ENCODE results near the gene SDK2. TPM values are rescaled to one million over a fixed set of nuclear protein-coding genes. Genes with fewer than 3 reads are reported as not detected.

Gene SDK2
- total RNA-seq, 3 donors from 2014 or later (not counting 1 experiment from before 2014, with no cell fraction given) = 0.41 to 0.90 (median 0.49) TPM

DNA sequence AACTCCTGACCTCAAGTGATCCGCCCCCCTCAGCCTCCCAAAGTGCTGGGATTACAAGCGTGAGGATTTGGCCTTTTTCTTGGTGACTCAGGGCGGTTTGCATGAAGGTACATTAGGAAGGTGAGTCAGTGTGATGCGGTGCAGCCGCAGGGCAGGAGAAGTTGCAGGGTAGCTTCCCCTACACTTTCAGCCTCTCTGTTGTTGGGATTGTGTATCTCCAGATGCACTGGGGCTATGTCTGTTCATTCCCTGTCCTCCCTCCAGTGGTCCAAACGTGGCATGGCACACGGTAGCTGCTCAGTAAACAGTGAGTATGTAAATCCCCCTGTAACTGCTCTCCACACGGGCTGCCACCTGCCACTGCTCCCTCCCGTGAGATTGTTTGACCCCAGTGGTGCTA, 223.3 kb downstream of the SDK2 start:
- TF ChIP-seq CTCF (IDR thresholded peaks at IDR 0.05) = no peak
- ATAC-seq (no peak), DNase-seq (no peak)
- H3K27me3 Mint-ChIP-seq (ENCODE audit: low read depth in 2 of 2) = no peaks in the 10 kb centered on the region
- Histone ChIP-seq H3K9me3 (ENCODE audit: control insufficient read depth, insufficient read depth, low read length) (no peaks in the 10 kb centered on the region), H3K4me1 (ENCODE audit: control insufficient read depth, insufficient read depth, low read length) (no peaks in the 10 kb centered on the region), H3K4me3 (ENCODE audit: low read length) (no peak overlapping the region), H3K27me3 (ENCODE audit: control insufficient read depth, insufficient read depth, low read length) (no peaks in the 10 kb centered on the region), H3K27ac (ENCODE audit: low read length) (no peak overlapping the region), H3K36me3 (ENCODE audit: control insufficient read depth, insufficient read depth, low read length) (no peaks in the 10 kb centered on the region)
- no peak overlapping the region for H3K4me3 Mint-ChIP-seq
- no peaks in the 10 kb centered on the region for H3K9me3 Mint-ChIP-seq
- H3K4me1 Mint-ChIP-seq = no peaks in the 10 kb centered on the region
- H3K27ac Mint-ChIP-seq = no peak overlapping the region
- H3K36me3 Mint-ChIP-seq = no peaks in the 10 kb centered on the region
- intact Hi-C loops (cut with micrococcal nuclease) = no loop called here
- 86% methylated on average over 9 of the region's 9 CpGs for WGBS (ENCODE audit: insufficient coverage)

- no peaks in the 10 kb centered on the region for H3K36me3 Mint-ChIP-seq
- TF ChIP-seq CTCF (IDR thresholded peaks at IDR 0.05) = no peak
- no peak for ATAC-seq
These were observed 224.4 kb downstream of the SDK2 start for GRCh38 chr17:73419881-73420280.

GRCh38 chr17:73419051-73419450, 225.2 kb downstream of the SDK2 start:
- no peak for DNase-seq
- H3K9me3 Mint-ChIP-seq = no peaks in the 10 kb centered on the region
- no peak for ATAC-seq
- Histone ChIP-seq H3K4me1 (ENCODE audit: control insufficient read depth, insufficient read depth, low read length) (no peaks in the 10 kb centered on the region), H3K27ac (ENCODE audit: low read length) (no peak overlapping the region), H3K9me3 (ENCODE audit: control insufficient read depth, insufficient read depth, low read length) (no peaks in the 10 kb centered on the region), H3K27me3 (ENCODE audit: control insufficient read depth, insufficient read depth, low read length) (no peaks in the 10 kb centered on the region), H3K36me3 (ENCODE audit: control insufficient read depth, insufficient read depth, low read length) (no peaks in the 10 kb centered on the region), H3K4me3 (ENCODE audit: low read length) (no peak overlapping the region)
- no peak overlapping the region for H3K27ac Mint-ChIP-seq
- H3K36me3 Mint-ChIP-seq = no peaks in the 10 kb centered on the region
- no peak overlapping the region for H3K4me3 Mint-ChIP-seq
- 80% methylated on average over 10 of the region's 10 CpGs for WGBS (ENCODE audit: insufficient coverage)
- H3K27me3 Mint-ChIP-seq (ENCODE audit: low read depth in 2 of 2) = no peaks in the 10 kb centered on the region
- no peaks in the 10 kb centered on the region for H3K4me1 Mint-ChIP-seq
- no peak for TF ChIP-seq CTCF (IDR thresholded peaks at IDR 0.05)
- intact Hi-C loops (cut with micrococcal nuclease) = no loop called here

More at GRCh38 chr17:73419881-73420280, 224.4 kb downstream of the SDK2 start:
- Histone ChIP-seq H3K27ac (ENCODE audit: low read length) (no peak overlapping the region), H3K27me3 (ENCODE audit: control insufficient read depth, insufficient read depth, low read length) (no peaks in the 10 kb centered on the region), H3K4me3 (ENCODE audit: low read length) (no peak overlapping the region), H3K36me3 (ENCODE audit: control insufficient read depth, insufficient read depth, low read length) (no peaks in the 10 kb centered on the region), H3K9me3 (ENCODE audit: control insufficient read depth, insufficient read depth, low read length) (no peaks in the 10 kb centered on the region), H3K4me1 (ENCODE audit: control insufficient read depth, insufficient read depth, low read length) (no peaks in the 10 kb centered on the region)
- DNase-seq = no peak
- H3K4me3 Mint-ChIP-seq = no peak overlapping the region
- no peak overlapping the region for H3K27ac Mint-ChIP-seq
- no peaks in the 10 kb centered on the region for H3K4me1 Mint-ChIP-seq
- H3K27me3 Mint-ChIP-seq (ENCODE audit: low read depth in 2 of 2) = no peaks in the 10 kb centered on the region
- WGBS (ENCODE audit: insufficient coverage) = 83% methylated on average over 9 of the region's 9 CpGs
- H3K9me3 Mint-ChIP-seq = no peaks in the 10 kb centered on the region
- intact Hi-C loops (cut with micrococcal nuclease) = no loop called here

DNA sequence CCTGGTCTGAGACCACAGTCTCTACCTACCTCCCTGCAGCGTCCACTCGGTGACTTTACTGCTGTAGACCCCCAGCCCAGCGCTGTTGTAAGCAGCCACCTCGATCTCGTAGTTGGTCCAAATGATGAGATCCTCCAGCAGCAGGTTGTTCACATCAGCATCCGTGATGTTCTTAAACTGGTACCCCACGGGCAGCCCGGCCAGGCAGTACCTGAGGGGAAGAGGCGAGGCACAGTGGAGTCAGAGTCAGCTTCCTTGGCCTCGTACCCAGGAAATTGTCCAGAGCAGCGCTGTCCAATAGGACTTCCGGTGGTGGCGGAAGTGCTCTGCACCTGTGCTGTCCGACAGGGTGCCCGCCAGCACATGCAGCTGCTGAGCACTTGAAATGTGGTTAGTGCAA, 228.5 kb downstream of the SDK2 start:
- H3K27me3 Mint-ChIP-seq (ENCODE audit: low read depth in 2 of 2) = no peaks in the 10 kb centered on the region
- DNase-seq (no peak), ATAC-seq (no peak)
- no peaks in the 10 kb centered on the region for H3K36me3 Mint-ChIP-seq
- no peak for TF ChIP-seq CTCF (IDR thresholded peaks at IDR 0.05)
- intact Hi-C loops (cut with micrococcal nuclease) = no loop called here
- H3K4me3 Mint-ChIP-seq = no peak overlapping the region
- Histone ChIP-seq H3K4me3 (ENCODE audit: low read length) (no peak overlapping the region), H3K27me3 (ENCODE audit: control insufficient read depth, insufficient read depth, low read length) (no peaks in the 10 kb centered on the region), H3K27ac (ENCODE audit: low read length) (no peak overlapping the region), H3K9me3 (ENCODE audit: control insufficient read depth, insufficient read depth, low read length) (no peaks in the 10 kb centered on the region), H3K36me3 (ENCODE audit: control insufficient read depth, insufficient read depth, low read length) (no peaks in the 10 kb centered on the region), H3K4me1 (ENCODE audit: control insufficient read depth, insufficient read depth, low read length) (no peaks in the 10 kb centered on the region)
- H3K27ac Mint-ChIP-seq = no peak overlapping the region
- WGBS (ENCODE audit: insufficient coverage) = 90% methylated on average over 15 of the region's 15 CpGs
- no peaks in the 10 kb centered on the region for H3K4me1 Mint-ChIP-seq
- no peaks in the 10 kb centered on the region for H3K9me3 Mint-ChIP-seq
